Right lobe of liver (tissue), 4 donors: ENCODE measurements around the gene SPIRE1.

Experiments
- CTCF ChIP-seq, 4 donors: fragments of 200-600 bp in 3 of 4; fragments of 450-650 bp in 1 of 4; IDR thresholded peaks; one replicate each; pipeline versions ENCODE4 v1.5.1 to v1.8.0; 2016 to 2022; ENCODE audit warnings: antibody characterized with exemption in 4 of 4, mild to moderate bottlenecking in 2 of 4
- POLR2A ChIP-seq: fragments of 450-650 bp; IDR thresholded peaks from one replicate; pipeline ENCODE4 v1.6.1; 2017; ENCODE audit warnings: antibody characterized with exemption, mild to moderate bottlenecking
- donor health status: DM: no; HTN: no; CAD: no.
- donor health status: DM: no; HTN: no; CAD: no.
- donor health status: DM: no; HTN: yes; CAD: no.

GRCh38 chr18:12580630-12581342 is 77.1 kb downstream of the SPIRE1 start:
- no peak for TF ChIP-seq CTCF (IDR thresholded peaks at IDR 0.05)
- TF ChIP-seq POLR2A: no peak
